ENCODE results near the gene MICOS13.

GRCh38 chr19:5718037-5718578 is 37.8 kb upstream of the MICOS13 start:
- TF ChIP-seq, protein P1, sequence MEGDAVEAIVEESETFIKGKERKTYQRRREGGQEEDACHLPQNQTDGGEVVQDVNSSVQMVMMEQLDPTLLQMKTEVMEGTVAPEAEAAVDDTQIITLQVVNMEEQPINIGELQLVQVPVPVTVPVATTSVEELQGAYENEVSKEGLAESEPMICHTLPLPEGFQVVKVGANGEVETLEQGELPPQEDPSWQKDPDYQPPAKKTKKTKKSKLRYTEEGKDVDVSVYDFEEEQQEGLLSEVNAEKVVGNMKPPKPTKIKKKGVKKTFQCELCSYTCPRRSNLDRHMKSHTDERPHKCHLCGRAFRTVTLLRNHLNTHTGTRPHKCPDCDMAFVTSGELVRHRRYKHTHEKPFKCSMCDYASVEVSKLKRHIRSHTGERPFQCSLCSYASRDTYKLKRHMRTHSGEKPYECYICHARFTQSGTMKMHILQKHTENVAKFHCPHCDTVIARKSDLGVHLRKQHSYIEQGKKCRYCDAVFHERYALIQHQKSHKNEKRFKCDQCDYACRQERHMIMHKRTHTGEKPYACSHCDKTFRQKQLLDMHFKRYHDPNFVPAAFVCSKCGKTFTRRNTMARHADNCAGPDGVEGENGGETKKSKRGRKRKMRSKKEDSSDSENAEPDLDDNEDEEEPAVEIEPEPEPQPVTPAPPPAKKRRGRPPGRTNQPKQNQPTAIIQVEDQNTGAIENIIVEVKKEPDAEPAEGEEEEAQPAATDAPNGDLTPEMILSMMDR (IDR thresholded peaks at IDR 0.05) = no peak
- TF ChIP-seq POLR2AphosphoS5 (IDR thresholded peaks at IDR 0.05) = no peak
